ENCODE data around the gene RADIL.

The RADIL gene

GRCh38 chr7:4755045-4755444 is 128.5 kb downstream of the RADIL start:
- no peak for TF ChIP-seq GATA2 (IDR thresholded peaks at IDR 0.05; ENCODE audit: low read depth, low read length)
- TF ChIP-seq GATA3 (IDR thresholded peaks at IDR 0.05; ENCODE audit: low read depth, low read length): no peak

GRCh38 chr7:4754433-4755010 is 129.0 kb downstream of the RADIL start:
- no peak for TF ChIP-seq GATA2 (IDR thresholded peaks at IDR 0.05; ENCODE audit: low read depth, low read length)
- TF ChIP-seq GATA3 (IDR thresholded peaks at IDR 0.05; ENCODE audit: low read depth, low read length): no peak

- TF ChIP-seq GATA2 (IDR thresholded peaks at IDR 0.05; ENCODE audit: low read depth, low read length) (no peak), GATA3 (IDR thresholded peaks at IDR 0.05; ENCODE audit: low read depth, low read length) (no peak)
These were observed 129.7 kb downstream of the RADIL start for GRCh38 chr7:4753598-4754432.

GRCh38 chr7:4751398-4751947 is 132.0 kb downstream of the RADIL start:
- TF ChIP-seq GATA3 (IDR thresholded peaks at IDR 0.05; ENCODE audit: low read depth, low read length) (no peak), GATA2 (IDR thresholded peaks at IDR 0.05; ENCODE audit: low read depth, low read length) (no peak)

- TF ChIP-seq GATA2 (IDR thresholded peaks at IDR 0.05; ENCODE audit: low read depth, low read length) (no peak), GATA3 (IDR thresholded peaks at IDR 0.05; ENCODE audit: low read depth, low read length) (no peak)
These were observed 133.7 kb downstream of the RADIL start for GRCh38 chr7:4749798-4750197.

- TF ChIP-seq GATA3 (IDR thresholded peaks at IDR 0.05; ENCODE audit: low read depth, low read length): no peak
- TF ChIP-seq GATA2 (IDR thresholded peaks at IDR 0.05; ENCODE audit: low read depth, low read length): no peak
These were observed 134.2 kb downstream of the RADIL start for GRCh38 chr7:4749363-4749762.

Data from SH-SY5Y (cell line).